Fibroblast of the aortic adventitia (primary cell): Measurements from ENCODE around the gene PEAK3. TPM values are rescaled to one million over a fixed set of nuclear protein-coding genes. Genes with fewer than 3 reads are reported as not detected.

Source experiments
- DNase-seq: peaks from one replicate; pipeline ENCODE4 v3.0.0-alpha.2; 2010; ENCODE audit warnings: low read depth
- H3K4me3 ChIP-seq: 2 replicates; pipeline ENCODE4 v1.5.1; 2011; ENCODE audit warnings: low read depth, mild to moderate bottlenecking, control low read depth, low read length, moderate library complexity
- total RNA-seq: library from RNA; depleted of rRNA; stranded (reverse); fragments of >200 nt; gene quantifications from 2 replicates; pipeline ENCODE4 v1.2.3, GENCODE V29; 2012; ENCODE audit warnings: low replicate concordance
- TF ChIP-seq, protein P1 (sequence below): IDR thresholded peaks from 2 replicates; pipeline ENCODE4 v1.5.1; 2011; ENCODE audit warnings: mild to moderate bottlenecking, low read length, control low read depth, inconsistent platforms; ENCODE audit not compliant: insufficient read depth

PEAK3 gene
- total RNA-seq, 1 donor, result not detected

DNA sequence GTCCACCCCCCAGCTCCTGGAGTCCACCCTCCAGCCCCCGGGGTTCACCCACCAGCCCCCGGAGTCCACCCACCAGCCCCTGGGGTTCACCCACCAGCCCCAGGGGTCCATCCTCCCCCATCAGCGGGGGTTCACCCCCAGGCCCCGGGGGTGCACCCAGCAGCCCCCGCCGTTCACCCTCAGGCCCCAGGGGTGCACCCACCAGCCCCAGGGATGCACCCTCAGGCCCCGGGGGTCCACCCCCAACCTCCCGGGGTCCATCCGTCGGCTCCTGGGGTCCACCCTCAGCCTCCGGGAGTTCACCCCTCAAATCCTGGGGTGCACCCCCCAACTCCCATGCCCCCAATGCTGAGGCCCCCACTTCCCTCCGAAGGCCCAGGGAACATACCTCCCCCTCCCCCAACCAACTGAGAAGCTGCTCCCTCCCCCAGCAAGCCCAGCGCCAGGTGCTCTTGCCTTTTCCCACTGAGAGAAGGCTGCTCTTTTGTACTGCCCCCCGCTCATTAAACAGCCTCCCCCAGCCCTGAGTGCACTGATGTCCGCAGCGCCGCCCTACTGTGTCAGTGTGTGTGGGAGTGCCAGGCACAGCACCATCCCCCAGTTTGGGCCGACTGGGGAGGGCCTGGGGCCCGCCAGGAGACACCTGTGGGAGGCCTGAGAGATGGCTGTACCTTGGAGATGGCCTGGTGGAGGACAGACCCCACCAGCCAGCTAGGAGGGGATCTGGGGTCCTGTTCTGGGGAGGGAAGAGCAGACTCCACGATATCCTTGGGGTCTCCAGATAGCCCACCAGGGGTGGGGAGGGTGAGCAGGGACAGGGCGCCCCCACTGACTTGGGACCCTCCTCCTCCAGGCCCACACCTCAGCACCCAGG, 33.6 kb downstream of the PEAK3 start:
- H3K4me3 ChIP-seq, result no peak overlapping the region
- DNase-seq, result no peak
- TF ChIP-seq, protein P1, sequence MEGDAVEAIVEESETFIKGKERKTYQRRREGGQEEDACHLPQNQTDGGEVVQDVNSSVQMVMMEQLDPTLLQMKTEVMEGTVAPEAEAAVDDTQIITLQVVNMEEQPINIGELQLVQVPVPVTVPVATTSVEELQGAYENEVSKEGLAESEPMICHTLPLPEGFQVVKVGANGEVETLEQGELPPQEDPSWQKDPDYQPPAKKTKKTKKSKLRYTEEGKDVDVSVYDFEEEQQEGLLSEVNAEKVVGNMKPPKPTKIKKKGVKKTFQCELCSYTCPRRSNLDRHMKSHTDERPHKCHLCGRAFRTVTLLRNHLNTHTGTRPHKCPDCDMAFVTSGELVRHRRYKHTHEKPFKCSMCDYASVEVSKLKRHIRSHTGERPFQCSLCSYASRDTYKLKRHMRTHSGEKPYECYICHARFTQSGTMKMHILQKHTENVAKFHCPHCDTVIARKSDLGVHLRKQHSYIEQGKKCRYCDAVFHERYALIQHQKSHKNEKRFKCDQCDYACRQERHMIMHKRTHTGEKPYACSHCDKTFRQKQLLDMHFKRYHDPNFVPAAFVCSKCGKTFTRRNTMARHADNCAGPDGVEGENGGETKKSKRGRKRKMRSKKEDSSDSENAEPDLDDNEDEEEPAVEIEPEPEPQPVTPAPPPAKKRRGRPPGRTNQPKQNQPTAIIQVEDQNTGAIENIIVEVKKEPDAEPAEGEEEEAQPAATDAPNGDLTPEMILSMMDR, result no peak

DNA sequence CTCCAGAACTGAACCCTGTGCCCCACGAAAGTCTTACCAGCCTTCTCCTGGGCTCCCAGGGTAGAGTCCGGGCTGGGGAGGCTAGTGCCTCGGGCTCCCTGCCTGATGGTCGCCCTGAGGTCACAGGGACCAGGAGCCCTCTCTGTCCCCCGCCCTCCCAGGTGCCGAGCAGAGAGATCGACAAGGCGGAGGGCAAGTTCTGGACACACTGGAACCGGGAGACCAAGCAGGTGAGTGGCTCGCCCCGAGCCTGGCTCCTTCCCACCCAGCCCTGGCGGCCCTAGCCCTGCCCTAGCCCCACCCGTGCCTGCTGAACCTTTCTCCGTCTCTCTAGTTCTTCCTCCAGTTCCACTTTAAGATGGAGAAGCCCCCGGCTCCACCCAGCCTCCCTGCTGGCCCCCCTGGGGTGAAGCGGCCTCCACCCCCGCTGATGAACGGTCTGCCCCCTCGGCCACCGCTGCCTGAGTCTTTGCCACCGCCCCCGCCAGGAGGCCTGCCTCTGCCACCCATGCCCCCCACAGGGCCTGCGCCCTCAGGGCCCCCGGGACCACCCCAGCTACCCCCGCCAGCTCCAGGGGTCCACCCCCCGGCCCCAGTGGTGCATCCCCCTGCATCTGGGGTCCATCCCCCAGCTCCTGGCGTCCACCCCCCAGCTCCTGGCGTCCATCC, 34.4 kb downstream of the PEAK3 start:
- no peak overlapping the region for H3K4me3 ChIP-seq
- TF ChIP-seq, protein P1, result no peak
- DNase-seq, result no peak

DNA sequence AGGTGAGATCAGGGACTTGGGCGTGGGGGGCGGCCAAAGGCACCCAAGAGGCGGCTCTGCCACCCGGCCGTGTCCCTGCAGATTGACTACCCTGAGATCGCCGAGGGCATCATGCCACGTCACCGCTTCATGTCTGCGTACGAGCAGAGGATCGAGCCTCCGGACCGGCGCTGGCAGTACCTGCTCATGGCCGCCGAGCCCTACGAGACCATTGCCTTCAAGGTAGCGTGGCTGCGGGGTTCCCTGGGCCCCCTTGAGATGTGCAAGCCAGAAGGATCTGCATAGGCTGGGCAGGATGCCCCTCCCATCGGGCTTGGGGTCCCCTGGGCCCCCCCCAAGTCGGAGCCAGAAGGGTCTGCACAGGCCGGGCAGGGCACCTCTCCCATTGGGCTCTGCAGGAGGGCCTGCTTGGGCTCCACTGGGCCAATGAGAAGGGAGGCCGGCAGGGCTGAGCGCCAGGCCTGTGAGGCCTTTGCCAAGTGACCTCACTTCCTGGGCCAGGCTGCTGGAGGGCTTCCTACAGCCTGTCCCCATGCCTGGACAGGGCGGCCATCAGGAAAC, 35.1 kb downstream of the PEAK3 start:
- H3K4me3 ChIP-seq, result no peak overlapping the region
- TF ChIP-seq, protein P1, result no peak
- DNase-seq, result peak; percentile 56

GRCh38 chr19:2246014-2246620, 35.9 kb downstream of the PEAK3 start:
- no peak overlapping the region for H3K4me3 ChIP-seq
- TF ChIP-seq, protein P1, result no peak
- DNase-seq, result no peak

GRCh38 chr19:2245273-2245672, 36.7 kb downstream of the PEAK3 start:
- DNase-seq, result no peak
- H3K4me3 ChIP-seq, result no peak overlapping the region
- TF ChIP-seq, protein P1, result no peak

DNA sequence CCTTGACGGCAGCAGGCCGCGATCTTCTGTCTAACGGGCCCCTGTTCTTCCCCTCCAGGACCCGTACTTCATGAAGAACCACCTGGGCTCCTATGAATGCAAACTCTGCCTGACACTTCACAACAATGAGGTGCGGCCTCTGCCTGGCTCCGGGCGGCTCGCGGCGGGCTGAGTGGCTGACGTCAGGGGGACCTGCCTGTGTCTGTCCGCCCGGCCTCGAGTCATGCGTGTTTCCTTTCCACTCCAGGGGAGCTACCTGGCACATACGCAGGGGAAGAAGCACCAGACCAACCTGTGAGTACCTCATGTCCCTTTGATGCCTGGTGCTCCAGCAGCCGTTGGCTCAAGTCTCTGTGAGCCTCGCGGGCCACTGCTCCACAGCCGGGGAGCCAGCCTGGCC, 37.5 kb downstream of the PEAK3 start:
- no peak overlapping the region for H3K4me3 ChIP-seq
- DNase-seq, result no peak
- TF ChIP-seq, protein P1, result no peak
